ENCODE data around the gene TIMM23B. TPM values are rescaled to one million over a fixed set of nuclear protein-coding genes. Genes with fewer than 3 reads are reported as not detected.

TIMM23B gene
- 10 to 100 TPM; 12.3 to 12.7 TPM for total RNA-seq

GRCh38 chr10:49941447-49942338, at the start of gene TIMM23B, which contains the start of gene PARG:
TSS of gene TIMM23B (plus strand) at chr10:49942053. CDS start at chr10:49942195, 142 bp downstream.
TSS of gene PARG (minus strand) at chr10:49942027. CDS start at chr10:49941725, 302 bp downstream.

GRCh38 chr10:49988376-49988775, 46.5 kb downstream of the TIMM23B start, which contains the start of gene AGAP6:
TSS of gene AGAP6 (plus strand) at chr10:49988406. CDS start at chr10:49988716, 310 bp downstream.

Small RNA genes lying within 50 kb of the gene (small RNA-seq; reads per million reads assigned to genes)
- gene RNA5SP317 (0 reads per million in 2 donors), gene SNORA74C-2 (1.2 to 2.0 reads per million in 2 donors)

Other genes with a start within 250 kb of the TIMM23B start
- under 1 TPM; under 0.01 TPM for gene OGDHL, start 179.7 kb upstream of the TIMM23B start, total RNA-seq
- 10 to 100 TPM; 26.2 to 32.3 TPM for gene PARG, start within 50 bp of the TIMM23B start, total RNA-seq
- 1 to 10 TPM; 2.7 to 3.1 TPM for gene AGAP6, start 46.4 kb downstream of the TIMM23B start, total RNA-seq
- gene WASHC2A, start 125.9 kb downstream of the TIMM23B start, total RNA-seq: 10 to 100 TPM; 44.0 to 54.7 TPM